GM12891 (cell line): ENCODE data around the gene ARHGAP12.
A peak's percentile ranks its signal among the peaks of the same experiment; 100 is the strongest.

Experiments
- DNase-seq: peaks from one replicate; pipeline ENCODE4 v3.0.0; 2011; ENCODE audit warnings: low spot score; ENCODE audit not compliant: insufficient read length
- FAIRE-seq: peaks from 2 replicates; lab custom pipeline; 2011; peaks lifted over from hg19 to GRCh38; lab: Jason Lieb, UNC
- PAX5 ChIP-seq: IDR thresholded peaks from 2 replicates; pipeline ENCODE4 v1.6.1; 2011; ENCODE audit warnings: low read length, moderate library complexity, mild to moderate bottlenecking; ENCODE audit not compliant: insufficient read depth, severe bottlenecking
- POLR2A ChIP-seq: IDR thresholded peaks from 2 replicates; pipeline ENCODE4 v1.6.1; 2011; ENCODE audit warnings: low read depth, low read length, control low read depth
- POLR2AphosphoS5 ChIP-seq: IDR thresholded peaks from 2 replicates; pipeline ENCODE4 v1.6.1; 2011; ENCODE audit warnings: low read depth, low read length, control low read depth
- POU2F2 ChIP-seq: IDR thresholded peaks from 2 replicates; pipeline ENCODE4 v1.6.1; 2011; ENCODE audit warnings: low read depth, mild to moderate bottlenecking, control low read depth, low read length, moderate library complexity
- SPI1 ChIP-seq: IDR thresholded peaks from 2 replicates; pipeline ENCODE4 v1.6.1; 2011; ENCODE audit warnings: low read depth, low read length, control low read depth
- TAF1 ChIP-seq: IDR thresholded peaks from 2 replicates; pipeline ENCODE4 v1.6.1; 2011; ENCODE audit warnings: low read depth, low read length, control low read depth

Gene ARHGAP12

GRCh38 chr10:31836569-31837406, 91.8 kb downstream of the ARHGAP12 start:
- DNase-seq (no peak), FAIRE-seq (peak; percentile 41)
- TF ChIP-seq POLR2A (no peak), POU2F2 (no peak), POLR2AphosphoS5 (no peak), TAF1 (no peak), PAX5 (no peak), SPI1 (no peak)

- no peak for TF ChIP-seq TAF1
- TF ChIP-seq PAX5 = no peak
- no peak for TF ChIP-seq SPI1
- no peak for TF ChIP-seq POLR2A
- TF ChIP-seq POLR2AphosphoS5 = no peak
- TF ChIP-seq POU2F2 = no peak
- no peak for DNase-seq
- no peak for FAIRE-seq
Measured at GRCh38 chr10:31833753-31834152, 94.9 kb downstream of the ARHGAP12 start.

- DNase-seq = no peak
- no peak for FAIRE-seq
- TF ChIP-seq POU2F2 (no peak), POLR2AphosphoS5 (no peak), PAX5 (no peak), SPI1 (no peak), POLR2A (no peak), TAF1 (no peak)
Measured at GRCh38 chr10:31832261-31832660, 96.4 kb downstream of the ARHGAP12 start.

DNA sequence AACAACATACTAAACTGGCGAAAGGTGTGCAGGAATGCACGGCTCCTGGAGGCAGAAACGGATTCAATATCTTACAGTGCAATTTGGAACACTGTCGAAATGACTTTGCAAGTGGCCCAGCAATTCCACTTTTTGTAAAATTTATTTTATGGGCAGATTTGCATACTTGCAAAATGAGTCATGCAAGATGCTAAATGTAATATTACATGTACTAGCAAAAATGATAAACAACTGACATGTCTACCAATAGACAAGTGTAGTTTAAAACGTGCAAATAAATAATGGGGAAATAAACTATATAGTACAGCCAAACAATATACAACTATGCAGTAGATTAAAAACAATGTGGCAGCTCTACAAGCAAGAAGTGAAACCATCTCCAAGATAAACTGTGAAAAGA, 97.7 kb downstream of the ARHGAP12 start:
- FAIRE-seq (no peak), DNase-seq (no peak)
- TF ChIP-seq SPI1 = no peak
- TF ChIP-seq TAF1 = no peak
- no peak for TF ChIP-seq POU2F2
- TF ChIP-seq PAX5 = no peak
- TF ChIP-seq POLR2AphosphoS5 = no peak

DNA sequence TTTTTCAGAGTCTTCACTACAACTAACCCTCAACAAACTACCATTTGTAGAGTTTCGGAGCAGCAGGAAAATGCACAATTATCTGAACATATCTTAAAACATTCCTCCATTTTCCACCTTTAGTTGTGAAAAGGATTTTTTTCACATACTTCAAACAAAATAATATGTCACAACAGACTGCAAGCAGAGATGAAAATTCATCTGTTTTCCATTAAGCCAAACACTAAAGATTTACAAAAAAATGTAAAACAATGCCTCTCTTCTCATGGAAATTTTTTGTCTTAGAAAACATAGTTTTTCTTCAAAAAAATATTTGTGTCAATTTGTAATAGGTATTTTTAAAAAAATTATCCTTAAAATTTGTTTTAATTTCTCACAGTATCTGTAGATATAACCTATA, 98.9 kb downstream of the ARHGAP12 start:
- TF ChIP-seq PAX5 = no peak
- TF ChIP-seq POU2F2 = no peak
- no peak for TF ChIP-seq POLR2AphosphoS5
- TF ChIP-seq POLR2A = no peak
- TF ChIP-seq TAF1 = no peak
- TF ChIP-seq SPI1 = no peak
- DNase-seq = no peak
- no peak for FAIRE-seq

GRCh38 chr10:31823358-31823757, 105.3 kb downstream of the ARHGAP12 start:
- FAIRE-seq = no peak
- no peak for DNase-seq
- TF ChIP-seq POLR2A (no peak), PAX5 (no peak), POLR2AphosphoS5 (no peak), SPI1 (no peak), TAF1 (no peak), POU2F2 (no peak)

DNA sequence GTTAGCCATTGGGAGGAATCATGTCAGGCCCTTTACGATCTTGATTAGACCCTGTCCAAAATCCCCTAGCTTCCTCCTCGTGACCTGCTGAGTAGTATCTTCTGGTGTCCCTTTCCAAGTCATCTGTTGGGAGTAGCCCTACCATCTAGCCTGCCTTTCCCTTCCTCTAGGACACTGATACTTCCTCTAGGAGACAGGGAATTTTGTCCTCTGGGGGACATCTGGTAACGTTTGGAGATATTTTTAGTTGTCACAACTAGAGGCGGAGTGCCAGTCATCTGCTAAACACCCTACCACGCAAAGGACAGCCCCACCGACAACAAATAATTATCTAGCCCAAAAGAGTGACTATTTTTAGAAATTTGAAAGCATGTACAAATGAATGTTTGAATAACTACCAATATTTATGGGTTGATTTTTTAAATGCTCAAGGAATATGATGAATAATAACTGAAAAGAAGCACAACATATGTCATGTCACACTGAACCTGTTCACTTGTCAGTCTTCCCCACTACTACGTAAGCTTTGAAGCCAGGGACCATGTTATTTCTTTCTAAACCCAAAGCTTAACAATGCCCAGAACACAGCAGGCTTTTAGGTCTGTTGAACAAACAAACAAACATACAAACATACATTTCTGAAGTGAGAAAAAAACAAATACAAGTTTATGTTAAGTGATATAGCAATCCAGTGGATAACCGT, 105.9 kb downstream of the ARHGAP12 start:
- no peak for FAIRE-seq
- no peak for TF ChIP-seq SPI1
- TF ChIP-seq POLR2AphosphoS5 = no peak
- no peak for TF ChIP-seq TAF1
- no peak for TF ChIP-seq PAX5
- no peak for TF ChIP-seq POU2F2
- TF ChIP-seq POLR2A = no peak
- no peak for DNase-seq

- peak; percentile 45 for FAIRE-seq
- no peak for DNase-seq
- TF ChIP-seq POU2F2 (no peak), PAX5 (no peak), SPI1 (no peak), POLR2A (no peak)
Measured at GRCh38 chr10:31822150-31822549, 106.5 kb downstream of the ARHGAP12 start.

- TF ChIP-seq PAX5 (no peak), POU2F2 (no peak), TAF1 (no peak), POLR2A (no peak), SPI1 (no peak), POLR2AphosphoS5 (no peak)
- FAIRE-seq (no peak), DNase-seq (no peak)
Measured at GRCh38 chr10:31820778-31821369, 107.8 kb downstream of the ARHGAP12 start.
